ENCODE results near the gene DRD3. TPM values are rescaled to one million over a fixed set of nuclear protein-coding genes. Genes with fewer than 3 reads are reported as not detected.

The DRD3 gene
- total and polyA plus RNA-seq, 2 experiments from 2014 or later, result 0.21 to 0.65 TPM

DNA sequence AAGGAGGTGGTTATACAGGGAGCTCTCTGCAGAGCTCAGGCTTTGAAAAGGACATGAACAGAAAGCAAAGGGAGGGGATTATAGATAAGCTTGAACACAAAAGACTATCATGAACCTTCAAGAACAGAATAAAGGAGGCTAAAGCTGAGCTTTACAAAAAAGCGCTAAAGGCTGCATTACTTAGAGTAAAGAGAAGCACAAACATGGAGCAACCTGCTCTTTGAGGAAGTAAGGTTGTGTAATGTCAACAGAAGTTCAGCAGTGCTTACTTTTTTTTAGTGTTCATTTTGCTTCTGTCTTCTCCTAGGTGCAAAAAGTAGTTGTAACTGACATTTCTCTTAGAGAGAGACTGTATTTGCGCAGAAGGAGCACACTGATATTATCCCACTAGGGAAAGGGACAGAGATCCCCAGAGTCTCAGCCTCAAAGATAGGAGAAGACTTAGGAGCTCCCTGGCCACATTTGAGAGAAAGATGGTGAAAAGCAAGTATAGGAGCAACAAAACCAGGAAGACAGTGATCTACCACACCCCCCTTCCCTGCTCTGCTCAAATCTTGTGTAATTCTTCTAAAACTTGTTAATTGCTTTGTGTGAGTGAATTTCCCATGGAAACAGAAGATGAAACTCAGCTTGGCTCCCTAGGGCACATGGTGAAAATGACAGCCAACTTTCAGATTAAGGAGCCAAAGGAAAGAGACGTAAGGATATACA lies 67.6 kb downstream of the DRD3 start (continued):
- TF ChIP-seq, protein P1, sequence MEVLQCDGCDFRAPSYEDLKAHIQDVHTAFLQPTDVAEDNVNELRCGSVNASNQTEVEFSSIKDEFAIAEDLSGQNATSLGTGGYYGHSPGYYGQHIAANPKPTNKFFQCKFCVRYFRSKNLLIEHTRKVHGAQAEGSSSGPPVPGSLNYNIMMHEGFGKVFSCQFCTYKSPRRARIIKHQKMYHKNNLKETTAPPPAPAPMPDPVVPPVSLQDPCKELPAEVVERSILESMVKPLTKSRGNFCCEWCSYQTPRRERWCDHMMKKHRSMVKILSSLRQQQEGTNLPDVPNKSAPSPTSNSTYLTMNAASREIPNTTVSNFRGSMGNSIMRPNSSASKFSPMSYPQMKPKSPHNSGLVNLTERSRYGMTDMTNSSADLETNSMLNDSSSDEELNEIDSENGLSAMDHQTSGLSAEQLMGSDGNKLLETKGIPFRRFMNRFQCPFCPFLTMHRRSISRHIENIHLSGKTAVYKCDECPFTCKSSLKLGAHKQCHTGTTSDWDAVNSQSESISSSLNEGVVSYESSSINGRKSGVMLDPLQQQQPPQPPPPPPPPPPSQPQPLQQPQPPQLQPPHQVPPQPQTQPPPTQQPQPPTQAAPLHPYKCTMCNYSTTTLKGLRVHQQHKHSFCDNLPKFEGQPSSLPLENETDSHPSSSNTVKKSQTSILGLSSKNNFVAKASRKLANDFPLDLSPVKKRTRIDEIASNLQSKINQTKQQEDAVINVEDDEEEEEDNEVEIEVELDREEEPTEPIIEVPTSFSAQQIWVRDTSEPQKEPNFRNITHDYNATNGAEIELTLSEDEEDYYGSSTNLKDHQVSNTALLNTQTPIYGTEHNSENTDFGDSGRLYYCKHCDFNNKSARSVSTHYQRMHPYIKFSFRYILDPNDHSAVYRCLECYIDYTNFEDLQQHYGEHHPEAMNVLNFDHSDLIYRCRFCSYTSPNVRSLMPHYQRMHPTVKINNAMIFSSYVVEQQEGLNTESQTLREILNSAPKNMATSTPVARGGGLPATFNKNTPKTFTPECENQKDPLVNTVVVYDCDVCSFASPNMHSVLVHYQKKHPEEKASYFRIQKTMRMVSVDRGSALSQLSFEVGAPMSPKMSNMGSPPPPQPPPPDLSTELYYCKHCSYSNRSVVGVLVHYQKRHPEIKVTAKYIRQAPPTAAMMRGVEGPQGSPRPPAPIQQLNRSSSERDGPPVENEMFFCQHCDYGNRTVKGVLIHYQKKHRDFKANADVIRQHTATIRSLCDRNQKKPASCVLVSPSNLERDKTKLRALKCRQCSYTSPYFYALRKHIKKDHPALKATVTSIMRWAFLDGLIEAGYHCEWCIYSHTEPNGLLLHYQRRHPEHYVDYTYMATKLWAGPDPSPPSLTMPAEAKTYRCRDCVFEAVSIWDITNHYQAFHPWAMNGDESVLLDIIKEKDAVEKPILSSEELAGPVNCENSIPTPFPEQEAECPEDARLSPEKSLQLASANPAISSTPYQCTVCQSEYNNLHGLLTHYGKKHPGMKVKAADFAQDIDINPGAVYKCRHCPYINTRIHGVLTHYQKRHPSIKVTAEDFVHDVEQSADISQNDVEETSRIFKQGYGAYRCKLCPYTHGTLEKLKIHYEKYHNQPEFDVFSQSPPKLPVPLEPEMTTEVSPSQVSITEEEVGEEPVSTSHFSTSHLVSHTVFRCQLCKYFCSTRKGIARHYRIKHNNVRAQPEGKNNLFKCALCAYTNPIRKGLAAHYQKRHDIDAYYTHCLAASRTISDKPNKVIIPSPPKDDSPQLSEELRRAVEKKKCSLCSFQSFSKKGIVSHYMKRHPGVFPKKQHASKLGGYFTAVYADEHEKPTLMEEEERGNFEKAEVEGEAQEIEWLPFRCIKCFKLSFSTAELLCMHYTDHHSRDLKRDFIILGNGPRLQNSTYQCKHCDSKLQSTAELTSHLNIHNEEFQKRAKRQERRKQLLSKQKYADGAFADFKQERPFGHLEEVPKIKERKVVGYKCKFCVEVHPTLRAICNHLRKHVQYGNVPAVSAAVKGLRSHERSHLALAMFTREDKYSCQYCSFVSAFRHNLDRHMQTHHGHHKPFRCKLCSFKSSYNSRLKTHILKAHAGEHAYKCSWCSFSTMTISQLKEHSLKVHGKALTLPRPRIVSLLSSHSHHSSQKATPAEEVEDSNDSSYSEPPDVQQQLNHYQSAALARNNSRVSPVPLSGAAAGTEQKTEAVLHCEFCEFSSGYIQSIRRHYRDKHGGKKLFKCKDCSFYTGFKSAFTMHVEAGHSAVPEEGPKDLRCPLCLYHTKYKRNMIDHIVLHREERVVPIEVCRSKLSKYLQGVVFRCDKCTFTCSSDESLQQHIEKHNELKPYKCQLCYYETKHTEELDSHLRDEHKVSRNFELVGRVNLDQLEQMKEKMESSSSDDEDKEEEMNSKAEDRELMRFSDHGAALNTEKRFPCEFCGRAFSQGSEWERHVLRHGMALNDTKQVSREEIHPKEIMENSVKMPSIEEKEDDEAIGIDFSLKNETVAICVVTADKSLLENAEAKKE (CRISPR knock-in tag; IDR thresholded peaks at IDR 0.05), result no peak
- TF ChIP-seq POLR2AphosphoS5 (IDR thresholded peaks at IDR 0.05; ENCODE audit: low read depth) (no peak), CTCF (conservative IDR thresholded peaks at IDR 0.05; ENCODE audit: low read depth in 2 of 2) (no peak), ZNF331 (CRISPR knock-in tag; IDR thresholded peaks at IDR 0.05; ENCODE audit: low read depth) (no peak), EZH2 (IDR thresholded peaks at IDR 0.05; ENCODE audit: low read depth, unreplicated experiment) (no peak), ETS1 (IDR thresholded peaks at IDR 0.05) (no peak)
